Gastrocnemius medialis (tissue), 4 donors: ENCODE data around the gene CSPG4. TPM values are rescaled to one million over a fixed set of nuclear protein-coding genes. Genes with fewer than 3 reads are reported as not detected.

Source experiments
- ATAC-seq, 2 donors: fragments of 150-250 bp; one replicate each; pipeline ENCODE4 v1.9.1; 2016
- DNase-seq, 2 donors: peaks; one replicate each; pipeline ENCODE4 v3.0.0-alpha.2; 2019
- H3K27ac ChIP-seq, 4 donors: fragments of 200-600 bp; sonication (generic); 1 replicate in 1 of 4; 2 replicates in 3 of 4; pipeline ENCODE4 v1.5.1; 2016 to 2018; ENCODE audit warnings: mild to moderate bottlenecking in 2 of 4, moderate library complexity in 1 of 4
- H3K27me3 ChIP-seq, 3 donors: fragments of 200-600 bp; sonication (generic) in 2 of 3; 1 replicate in 1 of 3; 2 replicates in 2 of 3; pipeline versions ENCODE4 v1.5.1 to v1.6.0; 2016 to 2019; ENCODE audit warnings: mild to moderate bottlenecking in 1 of 3, moderate library complexity in 1 of 3
- H3K36me3 ChIP-seq, 2 donors: fragments of 200-600 bp; sonication (generic) in 1 of 2; one replicate each; pipeline ENCODE4 v1.5.1; 2017 to 2018
- H3K4me1 ChIP-seq, 2 donors: fragments of 200-600 bp; sonication (generic) in 1 of 2; one replicate each; pipeline ENCODE4 v1.5.1; 2016 to 2017; ENCODE audit warnings: mild to moderate bottlenecking in 2 of 2
- H3K4me3 ChIP-seq, 4 donors: fragments of 200-600 bp; sonication (generic) in 3 of 4; 1 replicate in 1 of 4; 2 replicates in 3 of 4; pipeline ENCODE4 v1.5.1; 2016 to 2019; ENCODE audit warnings: mild to moderate bottlenecking in 2 of 4
- H3K9me3 ChIP-seq, 3 donors: fragments of 200-600 bp; sonication (generic) in 2 of 3; 1 replicate in 1 of 3; 2 replicates in 2 of 3; pipeline ENCODE4 v1.5.1; 2016 to 2019
- POLR2A ChIP-seq, 2 donors: fragments of 450-650 bp; IDR thresholded peaks; one replicate each; pipeline ENCODE4 v1.6.1; 2017; ENCODE audit warnings: antibody characterized with exemption in 2 of 2, mild to moderate bottlenecking in 2 of 2, moderate library complexity in 2 of 2
- in situ Hi-C, 4 donors: fragments of 200-750 bp; cut with MboI; loops; one replicate each; pipeline versions ENCODE4 v1.15.0 to v1.8.0; 2017; ENCODE audit warnings: low sequenced_read_pairs in 4 of 4
- intact Hi-C: fragments of 100-400 bp; cut with DNase I; formaldehyde crosslinking; loops from one replicate; pipeline ENCODE4 v1.15.1; 2023; ENCODE audit warnings: low total_unique reads
- total RNA-seq, 4 donors: library from RNA; depleted of rRNA; stranded (reverse); fragments of >200 nt; gene quantifications; one replicate each; pipeline versions ENCODE4 v1.1.0 to v1.2.3, GENCODE V29; 2016
- TF ChIP-seq, protein P1 (sequence below), 5 experiments: fragments of 450-650 bp in 3 of 5; fragments of 200-600 bp in 2 of 5; sonication (generic) in 2 of 5; IDR thresholded peaks in 4 of 5; conservative IDR thresholded peaks in 1 of 5; 1 replicate in 4 of 5; 2 replicates in 1 of 5; pipeline ENCODE4 v1.5.1; 2016 to 2019; ENCODE audit warnings: antibody characterized with exemption in 5 of 5, mild to moderate bottlenecking in 3 of 5, moderate library complexity in 3 of 5

The CSPG4 gene
- total RNA-seq, 4 donors from 2014 or later, result 38.2 to 145 (median 88.5) TPM

DNA sequence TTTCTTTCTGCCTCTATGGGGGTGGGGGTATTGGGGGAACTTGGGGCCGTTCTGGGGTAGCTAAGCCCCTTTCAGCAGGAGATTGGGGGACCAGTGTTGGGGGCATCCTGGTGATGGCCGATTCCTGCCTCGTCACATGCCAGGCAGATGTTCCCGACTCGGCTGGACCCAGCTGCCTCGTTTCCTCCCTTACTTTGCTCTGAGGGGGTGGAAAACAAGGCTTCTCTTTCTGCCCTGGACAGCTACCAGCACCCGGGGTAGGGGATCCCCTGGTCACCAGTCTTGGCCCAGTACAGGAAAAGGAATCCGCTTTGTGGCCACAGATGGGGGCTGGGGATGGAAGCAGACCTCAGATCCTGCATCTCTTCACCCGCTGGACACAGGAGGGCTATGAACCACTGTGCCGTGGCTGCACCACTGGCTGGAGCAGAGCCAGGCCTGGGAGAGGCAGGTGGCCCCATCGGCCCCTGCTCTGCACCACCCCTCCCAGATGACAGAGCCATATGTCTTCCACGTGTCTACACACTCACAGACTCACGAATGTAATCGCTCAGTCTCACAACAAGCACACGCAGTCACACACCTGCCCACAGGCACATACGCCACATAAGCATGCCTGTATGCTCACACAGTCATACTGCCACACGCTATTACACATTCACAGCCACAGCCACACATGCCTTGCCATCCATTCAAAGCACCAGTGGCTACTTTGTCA is 52.6 kb downstream of the CSPG4 start:
- Histone ChIP-seq H3K9me3 (no peaks in the 10 kb centered on the region), H3K4me1 (peaks cover 3 to 10% of the 10 kb centered on the region in 2 donors), H3K36me3 (no peaks in the 10 kb centered on the region), H3K27me3 (no peaks in the 10 kb centered on the region), H3K4me3 (no peak overlapping the region), H3K27ac (peak overlapping the region; percentile 34 to 74 (median 57))
- DNase-seq (no peak), ATAC-seq (no peak)
- in situ Hi-C loops, result no loop called here
- TF ChIP-seq POLR2A (IDR thresholded peaks at IDR 0.05), result no peak
- TF ChIP-seq, protein P1, sequence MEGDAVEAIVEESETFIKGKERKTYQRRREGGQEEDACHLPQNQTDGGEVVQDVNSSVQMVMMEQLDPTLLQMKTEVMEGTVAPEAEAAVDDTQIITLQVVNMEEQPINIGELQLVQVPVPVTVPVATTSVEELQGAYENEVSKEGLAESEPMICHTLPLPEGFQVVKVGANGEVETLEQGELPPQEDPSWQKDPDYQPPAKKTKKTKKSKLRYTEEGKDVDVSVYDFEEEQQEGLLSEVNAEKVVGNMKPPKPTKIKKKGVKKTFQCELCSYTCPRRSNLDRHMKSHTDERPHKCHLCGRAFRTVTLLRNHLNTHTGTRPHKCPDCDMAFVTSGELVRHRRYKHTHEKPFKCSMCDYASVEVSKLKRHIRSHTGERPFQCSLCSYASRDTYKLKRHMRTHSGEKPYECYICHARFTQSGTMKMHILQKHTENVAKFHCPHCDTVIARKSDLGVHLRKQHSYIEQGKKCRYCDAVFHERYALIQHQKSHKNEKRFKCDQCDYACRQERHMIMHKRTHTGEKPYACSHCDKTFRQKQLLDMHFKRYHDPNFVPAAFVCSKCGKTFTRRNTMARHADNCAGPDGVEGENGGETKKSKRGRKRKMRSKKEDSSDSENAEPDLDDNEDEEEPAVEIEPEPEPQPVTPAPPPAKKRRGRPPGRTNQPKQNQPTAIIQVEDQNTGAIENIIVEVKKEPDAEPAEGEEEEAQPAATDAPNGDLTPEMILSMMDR (IDR thresholded peaks at IDR 0.05 in 4 of 5, conservative IDR thresholded peaks at IDR 0.05 in 1 of 5), result no peak
- intact Hi-C loops, result no loop called here

DNA sequence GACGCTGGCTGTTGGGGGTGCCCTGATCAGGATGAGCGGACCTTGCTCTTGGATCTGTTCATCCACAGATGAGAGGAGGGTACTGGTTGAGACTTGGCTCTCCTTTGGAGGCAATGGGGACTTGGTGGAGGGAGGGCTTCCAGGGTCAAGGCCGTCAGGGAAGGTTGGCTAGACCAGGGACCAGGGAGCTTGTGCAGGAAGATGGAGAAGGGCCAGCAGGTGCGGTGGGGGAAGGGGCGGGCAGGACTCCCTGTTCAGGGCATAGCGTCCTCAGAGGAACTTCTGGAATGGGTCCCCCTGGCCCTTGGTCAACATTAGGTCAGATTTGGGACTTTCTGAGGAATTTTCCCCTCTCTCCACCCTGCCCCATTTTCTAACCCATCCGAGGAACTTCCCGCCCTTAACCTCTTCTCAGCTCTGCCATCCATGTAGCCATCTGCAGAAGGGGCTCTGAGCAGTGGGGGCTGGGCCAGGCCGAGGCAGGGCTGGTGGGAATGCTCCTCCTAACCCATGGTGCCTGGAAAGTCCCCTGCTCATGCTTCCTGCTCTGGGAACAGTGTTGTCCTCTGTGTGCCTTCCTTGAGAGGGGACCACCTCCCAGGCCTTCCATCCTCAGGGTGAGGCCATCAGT is 53.4 kb downstream of the CSPG4 start:
- DNase-seq (no peak), ATAC-seq (no peak)
- TF ChIP-seq POLR2A (IDR thresholded peaks at IDR 0.05), result no peak
- TF ChIP-seq, protein P1 (IDR thresholded peaks at IDR 0.05 in 4 of 5, conservative IDR thresholded peaks at IDR 0.05 in 1 of 5), result no peak
- Histone ChIP-seq H3K4me3 (no peak overlapping the region), H3K27me3 (no peaks in the 10 kb centered on the region), H3K4me1 (peaks cover 3 to 10% of the 10 kb centered on the region in 2 donors), H3K36me3 (no peaks in the 10 kb centered on the region), H3K9me3 (no peaks in the 10 kb centered on the region), H3K27ac (peak overlapping the region; percentile 34 to 74 (median 57))
- intact Hi-C loops (no loop called here), in situ Hi-C loops (no loop called here)

DNA sequence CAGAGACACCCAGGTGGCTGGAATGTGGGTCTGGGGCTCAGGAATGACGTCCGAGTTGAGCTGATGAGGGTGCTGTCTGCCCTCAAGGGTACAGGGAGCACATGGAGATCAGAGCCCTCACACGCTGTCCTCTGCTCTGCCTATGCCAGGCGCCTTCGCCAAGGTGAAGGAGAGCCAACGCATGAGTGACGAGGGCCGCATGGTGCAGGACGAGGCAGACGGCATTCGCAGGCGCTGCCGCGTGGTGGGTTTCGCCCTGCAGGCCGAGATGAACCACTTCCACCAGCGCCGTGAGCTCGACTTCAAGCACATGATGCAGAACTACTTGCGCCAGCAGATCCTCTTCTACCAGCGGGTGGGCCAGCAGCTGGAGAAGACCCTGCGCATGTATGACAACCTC is 55.8 kb downstream of the CSPG4 start:
- ATAC-seq (no peak), DNase-seq (no peak)
- Histone ChIP-seq H3K36me3 (no peaks in the 10 kb centered on the region), H3K4me3 (no peak overlapping the region), H3K27me3 (no peaks in the 10 kb centered on the region), H3K9me3 (no peaks in the 10 kb centered on the region), H3K27ac (no peak overlapping the region), H3K4me1 (peaks cover 17 to 20% of the 10 kb centered on the region in 2 donors)
- in situ Hi-C loops, result no loop called here
- intact Hi-C loops, result no loop called here
- TF ChIP-seq POLR2A (IDR thresholded peaks at IDR 0.05), result no peak
- TF ChIP-seq, protein P1 (IDR thresholded peaks at IDR 0.05 in 4 of 5, conservative IDR thresholded peaks at IDR 0.05 in 1 of 5), result no peak

DNA sequence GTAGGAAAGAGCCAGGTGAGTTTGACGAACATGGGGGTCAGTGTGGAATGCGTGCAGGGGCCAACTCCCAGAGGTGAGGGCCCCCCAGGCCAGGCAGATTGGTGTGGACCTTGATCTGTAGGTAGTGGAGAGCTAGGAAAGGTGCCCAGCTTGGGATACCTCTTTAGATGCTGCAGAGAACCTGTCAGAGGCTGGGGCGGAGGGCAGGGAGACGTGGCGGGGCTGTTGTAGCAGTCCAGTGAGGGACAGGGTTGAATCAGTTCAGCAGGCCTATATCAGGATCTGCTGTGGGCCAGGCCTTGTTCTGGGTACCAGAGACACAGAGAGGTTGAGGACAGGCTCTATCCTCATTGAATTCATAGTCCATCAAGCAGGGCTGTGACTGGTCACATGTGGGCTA is 56.3 kb downstream of the CSPG4 start:
- Histone ChIP-seq H3K4me3 (no peak overlapping the region), H3K27me3 (no peaks in the 10 kb centered on the region), H3K4me1 (peaks cover 17 to 25% of the 10 kb centered on the region in 2 donors), H3K9me3 (no peaks in the 10 kb centered on the region), H3K27ac (no peak overlapping the region), H3K36me3 (no peaks in the 10 kb centered on the region)
- intact Hi-C loops, result no loop called here
- no peak for ATAC-seq
- in situ Hi-C loops, result no loop called here
- no peak for DNase-seq
- TF ChIP-seq POLR2A (IDR thresholded peaks at IDR 0.05), result no peak
- TF ChIP-seq, protein P1 (IDR thresholded peaks at IDR 0.05 in 4 of 5, conservative IDR thresholded peaks at IDR 0.05 in 1 of 5), result no peak
